ENCODE data around the gene ZNF117. TPM values are rescaled to one million over a fixed set of nuclear protein-coding genes. Genes with fewer than 3 reads are reported as not detected.
A peak's percentile ranks its signal among the peaks of the same experiment; 100 is the strongest.
"Not testable (repeated sequence)": the region's sequence is repeated elsewhere in the genome, so short reads cannot be mapped to it uniquely, and the experiment has no call there.

Gene ZNF117
- total RNA-seq, 1 experiment from 2014 or later = 19.0 TPM

- H2AFZ ChIP-seq (ENCODE audit: low read length); H3K9me2 ChIP-seq (replicated peaks; ENCODE audit: insufficient read depth, low read length); H4K20me1 ChIP-seq (ENCODE audit: insufficient read depth, low read depth, low read length); H3K9ac ChIP-seq (ENCODE audit: low read length); DNase-seq; H3K4me1 ChIP-seq (ENCODE audit: low read length); H3K4me2 ChIP-seq (ENCODE audit: low read depth, low read length, poor library complexity, severe bottlenecking); H3K27ac ChIP-seq (ENCODE audit: low read length); H3K27me3 ChIP-seq (ENCODE audit: low read length); H3K4me3 ChIP-seq (ENCODE audit: low read length); H3K79me2 ChIP-seq (ENCODE audit: low read length); H3K9me3 ChIP-seq (ENCODE audit: low read length); H3K36me3 ChIP-seq (ENCODE audit: insufficient read depth, low read length): not testable (repeated sequence)
These were observed 30.1 kb upstream of the ZNF117 start for GRCh38 chr7:65020978-65021377.

GRCh38 chr7:65009881-65010280, 19.0 kb upstream of the ZNF117 start:
- H2AFZ ChIP-seq (ENCODE audit: low read length); H3K4me2 ChIP-seq (ENCODE audit: low read depth, low read length, poor library complexity, severe bottlenecking); H3K4me3 ChIP-seq (ENCODE audit: low read length); H3K27me3 ChIP-seq (ENCODE audit: low read length); H3K9ac ChIP-seq (ENCODE audit: low read length); H3K9me3 ChIP-seq (ENCODE audit: low read length); H4K20me1 ChIP-seq (ENCODE audit: insufficient read depth, low read depth, low read length); H3K27ac ChIP-seq (ENCODE audit: low read length); H3K36me3 ChIP-seq (ENCODE audit: insufficient read depth, low read length); DNase-seq; H3K9me2 ChIP-seq (replicated peaks; ENCODE audit: insufficient read depth, low read length): not testable (repeated sequence)
- Histone ChIP-seq H3K4me1 (ENCODE audit: low read length) (peaks cover 11% of the 10 kb centered on the region), H3K79me2 (ENCODE audit: low read length) (peaks cover 16% of the 10 kb centered on the region)

- Histone ChIP-seq H3K79me2 (ENCODE audit: low read length) (peaks cover 21% of the 10 kb centered on the region), H3K4me1 (ENCODE audit: low read length) (peaks cover 11% of the 10 kb centered on the region)
- not testable (repeated sequence) for H2AFZ ChIP-seq (ENCODE audit: low read length); H3K9me3 ChIP-seq (ENCODE audit: low read length); H3K27me3 ChIP-seq (ENCODE audit: low read length); H3K27ac ChIP-seq (ENCODE audit: low read length); H3K4me3 ChIP-seq (ENCODE audit: low read length); H3K9me2 ChIP-seq (replicated peaks; ENCODE audit: insufficient read depth, low read length); H3K36me3 ChIP-seq (ENCODE audit: insufficient read depth, low read length); H3K4me2 ChIP-seq (ENCODE audit: low read depth, low read length, poor library complexity, severe bottlenecking); DNase-seq; H4K20me1 ChIP-seq (ENCODE audit: insufficient read depth, low read depth, low read length); H3K9ac ChIP-seq (ENCODE audit: low read length)
These were observed 18.6 kb upstream of the ZNF117 start for GRCh38 chr7:65009394-65009793.

GRCh38 chr7:65007036-65007435, 16.2 kb upstream of the ZNF117 start:
- H3K9me3 ChIP-seq (ENCODE audit: low read length); H4K20me1 ChIP-seq (ENCODE audit: insufficient read depth, low read depth, low read length); H3K27me3 ChIP-seq (ENCODE audit: low read length); H3K9me2 ChIP-seq (replicated peaks; ENCODE audit: insufficient read depth, low read length); H3K9ac ChIP-seq (ENCODE audit: low read length); H3K4me3 ChIP-seq (ENCODE audit: low read length); DNase-seq: not testable (repeated sequence)
- peaks cover 27% of the 10 kb centered on the region for H3K36me3 ChIP-seq (ENCODE audit: insufficient read depth, low read length)
- peak overlapping the region; percentile 14 for H2AFZ ChIP-seq (ENCODE audit: low read length)
- peak overlapping the region; percentile 84 for H3K4me2 ChIP-seq (ENCODE audit: low read depth, low read length, poor library complexity, severe bottlenecking)
- H3K4me1 ChIP-seq (ENCODE audit: low read length) = peaks cover 11% of the 10 kb centered on the region
- peak overlapping the region; percentile 19; the same call in 1 of the 2 replicates for H3K27ac ChIP-seq (ENCODE audit: low read length)
- peaks cover 43% of the 10 kb centered on the region for H3K79me2 ChIP-seq (ENCODE audit: low read length)

GRCh38 chr7:65006094-65006992, 15.5 kb upstream of the ZNF117 start, which contains the start of gene ERV3-1:
ERV3-1 (minus strand) TSS chr7:65006687; CDS start chr7:64993026, 13,661 bp downstream.
- Histone ChIP-seq H3K27ac (ENCODE audit: low read length) (peak within 1 kb of the TSS; percentile 24; the same call in 1 of the 2 replicates), H3K79me2 (ENCODE audit: low read length) (peaks cover 50% of the 10 kb centered on the region), H4K20me1 (ENCODE audit: insufficient read depth, low read depth, low read length) (no peaks in the 10 kb centered on the region), H2AFZ (ENCODE audit: low read length) (peak within 1 kb of the TSS; percentile 45), H3K4me3 (ENCODE audit: low read length) (peak within 1 kb of the TSS; percentile 75), H3K9me3 (ENCODE audit: low read length) (peaks cover 4% of the 10 kb centered on the region; the same call in 1 of the 2 replicates), H3K9ac (ENCODE audit: low read length) (peak within 1 kb of the TSS; percentile 91), H3K27me3 (ENCODE audit: low read length) (no peaks in the 10 kb centered on the region), H3K4me1 (ENCODE audit: low read length) (peaks cover 11% of the 10 kb centered on the region), H3K36me3 (ENCODE audit: insufficient read depth, low read length) (peaks cover 33% of the 10 kb centered on the region), H3K4me2 (ENCODE audit: low read depth, low read length, poor library complexity, severe bottlenecking) (peak within 1 kb of the TSS; percentile 84), H3K9me2 (replicated peaks; ENCODE audit: insufficient read depth, low read length) (no peaks in the 10 kb centered on the region)
- DNase-seq = peak; percentile 98

GRCh38 chr7:65004575-65004974, 13.7 kb upstream of the ZNF117 start:
- Histone ChIP-seq H4K20me1 (ENCODE audit: insufficient read depth, low read depth, low read length) (no peaks in the 10 kb centered on the region), H3K27me3 (ENCODE audit: low read length) (no peaks in the 10 kb centered on the region), H3K9me2 (replicated peaks; ENCODE audit: insufficient read depth, low read length) (no peaks in the 10 kb centered on the region), H3K9me3 (ENCODE audit: low read length) (peaks cover 9% of the 10 kb centered on the region), H3K4me1 (ENCODE audit: low read length) (peaks cover 16% of the 10 kb centered on the region), H3K27ac (ENCODE audit: low read length) (no peak overlapping the region), H3K79me2 (ENCODE audit: low read length) (peaks cover 64% of the 10 kb centered on the region), H3K4me2 (ENCODE audit: low read depth, low read length, poor library complexity, severe bottlenecking) (peak overlapping the region; percentile 84), H2AFZ (ENCODE audit: low read length) (no peak overlapping the region), H3K9ac (ENCODE audit: low read length) (no peak overlapping the region), H3K36me3 (ENCODE audit: insufficient read depth, low read length) (peaks cover 39% of the 10 kb centered on the region), H3K4me3 (ENCODE audit: low read length) (no peak overlapping the region)
- DNase-seq = peak; percentile 40

GRCh38 chr7:65002972-65003585, 12.2 kb upstream of the ZNF117 start:
- DNase-seq = peak; percentile 37
- Histone ChIP-seq H4K20me1 (ENCODE audit: insufficient read depth, low read depth, low read length) (no peaks in the 10 kb centered on the region), H3K9me3 (ENCODE audit: low read length) (peaks cover 13% of the 10 kb centered on the region), H3K79me2 (ENCODE audit: low read length) (peaks cover 73% of the 10 kb centered on the region), H3K9me2 (replicated peaks; ENCODE audit: insufficient read depth, low read length) (no peaks in the 10 kb centered on the region), H3K9ac (ENCODE audit: low read length) (no peak overlapping the region), H3K4me3 (ENCODE audit: low read length) (no peak overlapping the region), H3K4me2 (ENCODE audit: low read depth, low read length, poor library complexity, severe bottlenecking) (no peak overlapping the region), H2AFZ (ENCODE audit: low read length) (no peak overlapping the region), H3K4me1 (ENCODE audit: low read length) (peaks cover 17% of the 10 kb centered on the region), H3K27ac (ENCODE audit: low read length) (no peak overlapping the region), H3K36me3 (ENCODE audit: insufficient read depth, low read length) (peaks cover 48% of the 10 kb centered on the region), H3K27me3 (ENCODE audit: low read length) (no peaks in the 10 kb centered on the region)

- DNase-seq = peak; percentile 33
- no peak overlapping the region for H3K27ac ChIP-seq (ENCODE audit: low read length)
- no peaks in the 10 kb centered on the region for H3K27me3 ChIP-seq (ENCODE audit: low read length)
- H2AFZ ChIP-seq (ENCODE audit: low read length) = no peak overlapping the region
- peaks cover 48% of the 10 kb centered on the region for H3K36me3 ChIP-seq (ENCODE audit: insufficient read depth, low read length)
- H3K4me3 ChIP-seq (ENCODE audit: low read length) = no peak overlapping the region
- no peaks in the 10 kb centered on the region for H3K9me2 ChIP-seq (replicated peaks; ENCODE audit: insufficient read depth, low read length)
- H4K20me1 ChIP-seq (ENCODE audit: insufficient read depth, low read depth, low read length) = no peaks in the 10 kb centered on the region
- peaks cover 72% of the 10 kb centered on the region for H3K79me2 ChIP-seq (ENCODE audit: low read length)
- H3K9me3 ChIP-seq (ENCODE audit: low read length) = peaks cover 15% of the 10 kb centered on the region
- peaks cover 12% of the 10 kb centered on the region for H3K4me1 ChIP-seq (ENCODE audit: low read length)
- H3K4me2 ChIP-seq (ENCODE audit: low read depth, low read length, poor library complexity, severe bottlenecking) = no peak overlapping the region
- no peak overlapping the region for H3K9ac ChIP-seq (ENCODE audit: low read length)
These were observed 10.5 kb upstream of the ZNF117 start for GRCh38 chr7:65001291-65001814.

All from Karpas-422 (cell line).